Ovary (tissue), 9 donors: ENCODE data around the gene CD7. TPM values are rescaled to one million over a fixed set of nuclear protein-coding genes. Genes with fewer than 3 reads are reported as not detected.

ENCODE experiments used
- DNase-seq, 5 donors: peaks; one replicate each; pipeline ENCODE4 v3.0.0-alpha.2; 2019 to 2020
- H3K27ac ChIP-seq, 2 donors: fragments of 200-600 bp; one replicate each; pipeline versions ENCODE4 v1.5.1 to v1.8.0; 2019 to 2022
- H3K27me3 ChIP-seq: fragments of 200-600 bp; one replicate; pipeline ENCODE4 v1.8.0; 2022
- H3K36me3 ChIP-seq: fragments of 200-600 bp; sonication (generic); one replicate; pipeline ENCODE4 v1.5.1; 2019
- H3K4me1 ChIP-seq: one replicate; pipeline ENCODE4 v1.8.1; 2013; ENCODE audit warnings: mild to moderate bottlenecking, moderate library complexity; ENCODE audit not compliant: insufficient read depth
- H3K4me3 ChIP-seq: fragments of 200-600 bp; sonication (generic); one replicate; pipeline ENCODE4 v1.5.1; 2017
- H3K9me3 ChIP-seq, 2 donors: fragments of 200-600 bp in 1 of 2; sonication (generic) in 1 of 2; one replicate each; pipeline versions ENCODE4 v1.5.1 to v1.8.1; 2013 to 2019; ENCODE audit warnings: mild to moderate bottlenecking in 1 of 2, moderate library complexity in 1 of 2
- EP300 ChIP-seq: sonication (generic); formaldehyde crosslinking; IDR thresholded peaks from one replicate; pipeline ENCODE4 v1.6.1; 2017; ENCODE audit warnings: antibody characterized with exemption
- POLR2A ChIP-seq: fragments of 450-650 bp; IDR thresholded peaks from one replicate; pipeline ENCODE4 v1.6.1; 2017; ENCODE audit warnings: antibody characterized with exemption, mild to moderate bottlenecking, moderate library complexity
- WGBS, 3 donors: extraction: QIAGEN DNeasy Blood & Tissue Kit in 1 of 3; methylation state at CpG; one replicate each; pipeline versions ENCODE4 v1.1.5 to v1.1.7; 2013 to 2017; 5-methylcytosine and 5-hydroxymethylcytosine counted together
- intact Hi-C, 4 donors: fragments of 100-400 bp; cut with DNase I; formaldehyde crosslinking; loops; one replicate each; pipeline versions ENCODE4 v1.11.0 to v1.15.1; 2022 to 2023
- polyA plus RNA-seq, 2 donors: library from polyadenylated mRNA; stranded (reverse); fragments of 200-250 nt in 1 of 2; fragments of 350-450 nt in 1 of 2; fragmentation: Illumina TruSeq in 1 of 2; extraction: RNeasy Lipid Tissue Mini Kit (QIAGEN cat#74804) in 1 of 2; gene quantifications; one replicate each; pipeline ENCODE4 v1.2.3, GENCODE V29; 2013 to 2014
- total RNA-seq, 7 donors: library from RNA; depleted of rRNA in 2 of 7; stranded (reverse); fragments of >200 nt in 2 of 7; fragmentation: NEBNext Ultra II Directional in 3 of 7; extraction: Animal tissue kit (Norgen Biotek cat#: 25700) in 3 of 7; gene quantifications; one replicate each; pipeline versions ENCODE4 v1.1.0 to v1.2.4, GENCODE V29; 2016 to 2023
- TF ChIP-seq, protein P1 (sequence below), 3 donors: fragments of 450-650 bp in 2 of 3; fragments of 200-600 bp in 1 of 3; IDR thresholded peaks; one replicate each; pipeline versions ENCODE4 v1.5.1 to v1.8.0; 2016 to 2022; ENCODE audit warnings: antibody characterized with exemption in 3 of 3, mild to moderate bottlenecking in 1 of 3
- donor health status: DM: no; HTN: no; CAD: no; lungs with moderate emphysema.
- donor health status: DM: no; HTN: no; CAD: no.
- donor health status: Bipolar disorder and iron deficiency.
- donor health status: DM: yes; HTN: yes; CAD: no.
- donor health status: DM: no; HTN: no; CAD: no.
- donor health status: DM: yes; HTN: yes; CAD: no.

Gene CD7
- total and polyA plus RNA-seq, 9 donors = 0.48 to 1.3 (median 1.1) TPM; not detected in 3

DNA sequence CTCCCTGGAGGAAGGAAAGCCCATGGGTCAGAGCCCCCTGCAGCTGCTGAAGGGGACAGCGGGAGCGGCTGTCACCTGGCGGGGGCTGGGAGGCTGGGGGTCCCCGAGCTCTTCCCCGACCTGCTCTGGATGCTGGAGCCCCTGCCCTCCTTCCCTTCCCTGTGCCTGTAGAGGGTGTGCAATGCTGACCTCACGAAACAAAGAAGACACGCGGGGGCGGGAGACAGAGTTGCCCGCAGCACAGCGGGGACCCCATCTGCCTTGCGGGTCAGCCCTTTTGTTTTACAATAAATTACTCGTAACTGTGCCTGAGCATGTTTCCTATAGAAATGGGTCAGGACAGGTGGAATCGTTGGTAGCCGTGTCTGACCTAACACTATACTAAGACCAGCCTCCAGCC, 9.9 kb upstream of the CD7 start:
- no peak for TF ChIP-seq EP300
- TF ChIP-seq, protein P1, sequence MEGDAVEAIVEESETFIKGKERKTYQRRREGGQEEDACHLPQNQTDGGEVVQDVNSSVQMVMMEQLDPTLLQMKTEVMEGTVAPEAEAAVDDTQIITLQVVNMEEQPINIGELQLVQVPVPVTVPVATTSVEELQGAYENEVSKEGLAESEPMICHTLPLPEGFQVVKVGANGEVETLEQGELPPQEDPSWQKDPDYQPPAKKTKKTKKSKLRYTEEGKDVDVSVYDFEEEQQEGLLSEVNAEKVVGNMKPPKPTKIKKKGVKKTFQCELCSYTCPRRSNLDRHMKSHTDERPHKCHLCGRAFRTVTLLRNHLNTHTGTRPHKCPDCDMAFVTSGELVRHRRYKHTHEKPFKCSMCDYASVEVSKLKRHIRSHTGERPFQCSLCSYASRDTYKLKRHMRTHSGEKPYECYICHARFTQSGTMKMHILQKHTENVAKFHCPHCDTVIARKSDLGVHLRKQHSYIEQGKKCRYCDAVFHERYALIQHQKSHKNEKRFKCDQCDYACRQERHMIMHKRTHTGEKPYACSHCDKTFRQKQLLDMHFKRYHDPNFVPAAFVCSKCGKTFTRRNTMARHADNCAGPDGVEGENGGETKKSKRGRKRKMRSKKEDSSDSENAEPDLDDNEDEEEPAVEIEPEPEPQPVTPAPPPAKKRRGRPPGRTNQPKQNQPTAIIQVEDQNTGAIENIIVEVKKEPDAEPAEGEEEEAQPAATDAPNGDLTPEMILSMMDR (IDR thresholded peaks at IDR 0.05) = no peak
- TF ChIP-seq POLR2A = no peak
- no peak for DNase-seq
- peaks cover 9% of the 10 kb centered on the region for H3K4me1 ChIP-seq
- no peak overlapping the region for H3K4me3 ChIP-seq
- no peaks in the 10 kb centered on the region for H3K36me3 ChIP-seq
- H3K27ac ChIP-seq = no peak overlapping the region
- intact Hi-C loops = loop anchor here in 2 of 4 donors (10.0 kb wide), 2 partner anchors 82 to 302 kb away; partner anchors contain the start of genes CENPX (in 1 of the 2) and LRRC45 (in 1 of the 2)
- WGBS, 3 donors = 65 to 81% (median 77%) methylated on average over 15 of the region's 15 CpGs
- H3K27me3 ChIP-seq = no peaks in the 10 kb centered on the region
- no peaks in the 10 kb centered on the region for H3K9me3 ChIP-seq

DNA sequence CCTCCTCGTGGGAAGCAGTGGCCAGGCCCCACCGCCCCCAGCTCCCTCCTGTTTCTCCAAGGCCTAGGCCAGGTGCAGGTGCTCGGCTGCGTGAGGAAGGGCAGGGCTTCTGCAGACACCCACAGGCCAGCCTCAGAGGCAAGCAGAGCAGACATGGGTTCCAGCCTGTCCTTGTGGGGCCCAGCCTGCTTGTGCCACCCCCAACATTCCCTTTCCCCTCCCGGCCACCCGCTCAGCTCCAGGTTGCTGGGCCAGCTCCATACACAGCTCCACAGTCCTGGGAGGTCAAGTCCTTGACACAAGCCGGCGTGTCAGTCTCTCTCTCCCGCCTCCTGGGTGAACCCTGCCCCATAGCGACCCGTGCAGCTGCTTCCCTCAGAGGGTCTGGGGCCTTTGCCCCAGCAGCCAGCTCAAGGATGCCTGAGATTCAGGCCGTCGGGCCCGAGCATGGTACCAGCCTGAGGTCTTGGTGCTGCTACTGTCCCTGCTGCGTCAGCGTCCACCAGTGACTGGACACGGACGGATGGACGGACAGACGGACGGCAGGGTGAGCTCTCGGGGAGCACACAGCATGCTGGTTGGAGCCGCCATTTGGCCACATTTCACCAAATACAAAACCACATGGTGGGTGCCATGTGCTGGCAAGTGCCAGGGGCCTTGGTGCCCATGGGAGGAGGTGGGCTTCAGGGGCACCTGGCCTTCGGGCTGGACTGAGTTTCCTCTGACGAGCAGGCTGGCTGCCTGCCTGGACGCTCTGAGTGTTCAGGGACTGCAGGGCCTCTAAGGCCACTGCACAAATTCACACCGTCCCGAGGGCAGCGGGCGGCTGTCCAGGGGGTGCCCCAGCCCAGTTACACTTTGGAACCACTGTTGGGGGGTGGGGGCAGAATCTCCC, 8.1 kb upstream of the CD7 start:
- H3K4me3 ChIP-seq = no peak overlapping the region
- H3K27ac ChIP-seq = no peak overlapping the region
- no peak for DNase-seq
- H3K36me3 ChIP-seq = no peaks in the 10 kb centered on the region
- 84 to 89% (median 88%) methylated on average over 28 to 30 of the region's 30 CpGs for WGBS, 3 donors
- intact Hi-C loops = loop anchor here in 2 of 4 donors (10.0 kb wide), 2 partner anchors 81 to 301 kb away; partner anchors contain the start of genes CENPX (in 1 of the 2) and LRRC45 (in 1 of the 2)
- no peak for TF ChIP-seq EP300
- no peak for TF ChIP-seq POLR2A
- TF ChIP-seq, protein P1 (IDR thresholded peaks at IDR 0.05) = no peak
- peaks cover 7% of the 10 kb centered on the region for H3K4me1 ChIP-seq
- no peaks in the 10 kb centered on the region for H3K27me3 ChIP-seq
- no peaks in the 10 kb centered on the region for H3K9me3 ChIP-seq

DNA sequence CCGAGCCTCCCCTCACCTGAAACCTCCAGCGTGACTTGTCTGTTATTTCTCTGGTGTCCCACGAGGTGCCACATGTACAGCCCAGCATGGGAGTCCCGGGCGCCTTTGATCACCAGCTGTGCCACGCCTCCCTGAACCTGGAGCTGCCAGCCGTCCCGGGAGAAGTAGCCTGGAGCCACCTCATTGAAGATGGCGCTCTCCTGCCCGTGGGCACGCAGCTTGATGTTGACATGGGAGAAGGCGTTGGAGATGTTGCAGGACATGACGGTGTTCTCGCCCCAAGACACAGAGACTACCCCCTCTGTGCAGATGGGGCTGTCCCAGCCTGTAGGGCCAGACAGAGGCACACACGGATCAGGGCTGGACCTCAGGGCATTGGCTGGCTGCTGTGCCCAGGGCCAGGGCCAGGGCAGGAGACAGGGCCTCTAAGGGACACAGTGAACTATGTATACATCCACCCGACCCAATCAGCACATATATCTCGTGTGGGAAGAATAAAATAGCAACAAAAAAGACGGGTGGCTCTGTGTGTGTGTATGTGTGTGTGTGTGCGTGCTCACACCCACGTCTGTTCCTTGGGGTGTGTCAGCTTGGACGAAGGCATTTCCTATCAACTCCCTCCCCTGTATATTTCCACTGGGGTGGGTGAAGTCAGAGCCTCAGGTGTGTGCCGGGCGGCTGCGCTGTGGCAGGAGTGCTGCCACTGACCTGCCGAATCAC, 7.3 kb upstream of the CD7 start:
- peaks cover 2% of the 10 kb centered on the region for H3K4me1 ChIP-seq
- H3K36me3 ChIP-seq = no peaks in the 10 kb centered on the region
- 76 to 79% (median 77%) methylated on average over 24 to 25 of the region's 25 CpGs for WGBS, 3 donors
- no peaks in the 10 kb centered on the region for H3K9me3 ChIP-seq
- TF ChIP-seq EP300 (no peak), POLR2A (no peak)
- TF ChIP-seq, protein P1 (IDR thresholded peaks at IDR 0.05) = no peak
- DNase-seq = no peak
- H3K27me3 ChIP-seq = no peaks in the 10 kb centered on the region
- H3K27ac ChIP-seq = no peak overlapping the region
- intact Hi-C loops = loop anchor here (5.0 to 10.0 kb wide), 5 partner anchors 80 to 300 kb away; partner anchors contain the start of genes CENPX (in 1 of the 4) and LRRC45 (in 1 of the 4)
- no peak overlapping the region for H3K4me3 ChIP-seq

DNA sequence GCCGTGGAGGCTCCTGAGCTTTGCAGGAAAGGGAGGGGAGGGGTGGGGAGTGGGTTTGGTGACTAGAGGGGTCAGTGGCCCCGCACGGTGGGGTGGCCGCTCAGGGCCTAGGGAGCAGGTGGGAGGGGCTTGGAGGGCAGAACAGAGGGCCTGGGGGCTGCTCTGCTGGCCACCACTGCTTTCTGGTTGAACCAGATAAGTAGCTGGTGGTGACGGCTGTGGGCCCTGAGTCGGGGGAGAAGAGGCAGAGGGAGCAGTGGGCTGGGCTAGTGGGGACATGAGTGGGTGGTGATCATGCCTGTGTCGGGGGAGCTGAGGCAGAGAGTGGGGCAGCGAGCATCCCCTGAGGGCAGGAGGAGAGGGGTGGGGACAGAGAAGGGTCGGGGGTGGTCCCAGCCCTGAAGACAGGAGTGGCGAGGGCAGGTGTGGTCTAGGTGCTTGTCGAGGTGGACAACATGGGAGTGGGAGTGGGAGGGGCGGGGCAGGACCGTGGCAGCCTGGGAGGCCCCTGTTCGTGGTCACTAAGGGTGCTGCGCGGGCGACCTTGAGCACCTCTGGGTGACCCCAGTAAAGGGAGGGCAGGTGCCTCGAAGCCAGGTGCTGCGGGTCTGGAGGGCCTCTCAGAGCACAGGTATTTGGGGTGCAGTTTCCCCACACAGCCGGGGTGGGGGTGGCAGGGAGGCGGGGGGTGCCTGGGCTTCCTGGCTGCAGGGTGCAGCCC, 6.3 kb upstream of the CD7 start:
- Histone ChIP-seq H3K4me3 (no peak overlapping the region), H3K27ac (no peak overlapping the region), H3K27me3 (no peaks in the 10 kb centered on the region), H3K36me3 (no peaks in the 10 kb centered on the region), H3K9me3 (no peaks in the 10 kb centered on the region), H3K4me1 (peaks cover 2% of the 10 kb centered on the region)
- DNase-seq = peak in 1 of 5 donors; percentile 23
- intact Hi-C loops = loop anchor here (2.0 to 10.0 kb wide), 6 partner anchors 79 to 299 kb away; partner anchors contain the start of genes CENPX (in 1 of the 4) and LRRC45 (in 1 of the 4)
- TF ChIP-seq EP300 (no peak), POLR2A (no peak)
- TF ChIP-seq, protein P1 (IDR thresholded peaks at IDR 0.05) = no peak
- 61 to 70% (median 62%) methylated on average over 19 to 21 of the region's 21 CpGs for WGBS, 3 donors
